Peyer's patch (tissue), 4 donors: ENCODE data around the gene ZNF219.

Experiments
- CTCF ChIP-seq, 6 experiments: fragments of 450-650 bp in 4 of 6; fragments of 200-600 bp in 2 of 6; sonication (generic) in 1 of 6; IDR thresholded peaks; one replicate each; pipeline ENCODE4 v1.5.1; 2017 to 2019; ENCODE audit warnings: antibody characterized with exemption in 6 of 6, mild to moderate bottlenecking in 3 of 6, moderate library complexity in 1 of 6
- POLR2A ChIP-seq, 2 donors: fragments of 450-650 bp; IDR thresholded peaks; one replicate each; pipeline ENCODE4 v1.5.1; 2017; ENCODE audit warnings: antibody characterized with exemption in 2 of 2, mild to moderate bottlenecking in 2 of 2, moderate library complexity in 2 of 2

- no peak for TF ChIP-seq CTCF (IDR thresholded peaks at IDR 0.05)
- peak; percentile 28 to 38 for TF ChIP-seq POLR2A (IDR thresholded peaks at IDR 0.05)
These were observed 1.1 kb upstream of the ZNF219 start for GRCh38 chr14:21099596-21099985.
